Astrocyte of the spinal cord (primary cell): ENCODE measurements around the gene SERPINB13.

ENCODE experiments used
- DNase-seq: peaks from one replicate; pipeline ENCODE4 v3.0.0; 2011; ENCODE audit warnings: low read depth, low spot score
- H3K4me3 ChIP-seq: 2 replicates; pipeline ENCODE4 v1.5.1; 2011; ENCODE audit warnings: low read depth, mild to moderate bottlenecking, low read length, moderate library complexity
- in situ Hi-C: cut with HindIII; loops from 2 replicates; pipeline ENCODE4 v1.10.0; 2017; ENCODE audit warnings: low sequenced_read_pairs
- TF ChIP-seq, protein P1 (sequence below): IDR thresholded peaks from 2 replicates; pipeline ENCODE4 v1.5.1; 2012; ENCODE audit warnings: low read depth, mild to moderate bottlenecking, low read length, inconsistent platforms

SERPINB13 gene

GRCh38 chr18:63648241-63648640, 61.1 kb downstream of the SERPINB13 start:
- no peak overlapping the region for H3K4me3 ChIP-seq
- in situ Hi-C loops: no loop called here
- TF ChIP-seq, protein P1, sequence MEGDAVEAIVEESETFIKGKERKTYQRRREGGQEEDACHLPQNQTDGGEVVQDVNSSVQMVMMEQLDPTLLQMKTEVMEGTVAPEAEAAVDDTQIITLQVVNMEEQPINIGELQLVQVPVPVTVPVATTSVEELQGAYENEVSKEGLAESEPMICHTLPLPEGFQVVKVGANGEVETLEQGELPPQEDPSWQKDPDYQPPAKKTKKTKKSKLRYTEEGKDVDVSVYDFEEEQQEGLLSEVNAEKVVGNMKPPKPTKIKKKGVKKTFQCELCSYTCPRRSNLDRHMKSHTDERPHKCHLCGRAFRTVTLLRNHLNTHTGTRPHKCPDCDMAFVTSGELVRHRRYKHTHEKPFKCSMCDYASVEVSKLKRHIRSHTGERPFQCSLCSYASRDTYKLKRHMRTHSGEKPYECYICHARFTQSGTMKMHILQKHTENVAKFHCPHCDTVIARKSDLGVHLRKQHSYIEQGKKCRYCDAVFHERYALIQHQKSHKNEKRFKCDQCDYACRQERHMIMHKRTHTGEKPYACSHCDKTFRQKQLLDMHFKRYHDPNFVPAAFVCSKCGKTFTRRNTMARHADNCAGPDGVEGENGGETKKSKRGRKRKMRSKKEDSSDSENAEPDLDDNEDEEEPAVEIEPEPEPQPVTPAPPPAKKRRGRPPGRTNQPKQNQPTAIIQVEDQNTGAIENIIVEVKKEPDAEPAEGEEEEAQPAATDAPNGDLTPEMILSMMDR: no peak
- DNase-seq: no peak
